DLD1 (cell line): ENCODE data around the gene ONECUT3.

ENCODE experiments used
- in situ Hi-C: cut with HindIII; loops from 2 replicates; pipeline ENCODE4 v1.10.0; 2017; ENCODE audit warnings: low sequenced_read_pairs

Gene ONECUT3

DNA sequence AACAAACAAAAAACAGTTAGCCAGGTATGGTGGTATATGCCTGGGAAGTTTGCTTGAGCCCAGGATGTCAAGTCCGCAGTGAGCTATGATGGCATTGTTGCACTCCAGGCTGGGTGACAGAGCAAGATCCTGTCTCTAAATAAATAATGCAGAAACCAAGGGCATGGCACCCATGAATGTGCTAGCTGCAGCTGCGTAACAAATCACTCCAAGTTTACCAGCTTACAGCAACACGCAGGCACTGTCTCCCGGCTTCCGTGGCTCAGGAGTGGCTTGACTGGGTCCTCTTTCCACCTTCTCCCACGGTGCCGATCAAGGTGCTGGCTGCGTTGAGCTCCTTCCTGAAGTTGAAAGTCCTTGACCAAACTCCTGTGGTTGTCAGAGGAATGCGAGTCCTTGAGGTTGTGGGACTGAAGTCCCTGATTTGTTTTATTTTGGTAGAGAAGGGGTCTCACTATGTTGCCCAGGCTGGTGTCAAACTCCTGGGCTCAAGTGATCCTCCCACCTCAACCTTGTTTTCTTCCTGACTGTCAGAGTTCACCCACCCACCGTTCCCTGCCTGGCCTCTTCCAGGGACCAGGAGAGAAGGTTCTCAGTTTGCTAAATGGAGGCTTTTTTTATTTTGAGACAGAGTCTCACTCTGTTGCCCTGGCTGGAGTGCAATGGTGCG is 13.2 kb upstream of the ONECUT3 start:
- in situ Hi-C loops = no loop called here

- in situ Hi-C loops = no loop called here
These were observed 10.2 kb upstream of the ONECUT3 start for GRCh38 chr19:1742989-1743696.

DNA sequence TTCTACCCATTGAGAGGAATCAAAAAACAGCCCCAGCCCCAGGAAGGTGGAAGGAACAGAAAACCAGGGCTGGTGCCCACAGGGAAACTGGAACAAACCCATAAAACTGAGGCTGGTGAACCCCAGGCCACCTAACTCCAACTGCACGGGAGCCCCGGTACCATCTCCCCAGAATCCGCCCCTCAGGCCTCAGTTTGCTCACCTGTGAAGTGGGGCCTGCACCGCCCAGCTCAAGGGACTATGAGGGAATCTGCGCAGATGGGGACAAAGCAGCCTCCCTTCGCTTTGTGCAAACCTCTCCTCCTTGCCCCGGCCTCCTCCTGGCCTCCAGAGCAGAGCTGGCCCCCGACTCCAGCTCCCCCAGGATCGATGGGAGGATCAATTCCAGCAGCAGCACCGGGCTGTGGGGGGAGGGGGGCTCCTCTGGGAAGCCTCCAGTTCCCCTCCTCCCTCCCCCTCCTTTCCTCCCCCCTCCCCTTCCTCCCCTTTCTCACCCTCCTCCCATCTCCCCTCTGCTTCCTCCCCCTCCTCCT is 9.1 kb upstream of the ONECUT3 start:
- in situ Hi-C loops = no loop called here

DNA sequence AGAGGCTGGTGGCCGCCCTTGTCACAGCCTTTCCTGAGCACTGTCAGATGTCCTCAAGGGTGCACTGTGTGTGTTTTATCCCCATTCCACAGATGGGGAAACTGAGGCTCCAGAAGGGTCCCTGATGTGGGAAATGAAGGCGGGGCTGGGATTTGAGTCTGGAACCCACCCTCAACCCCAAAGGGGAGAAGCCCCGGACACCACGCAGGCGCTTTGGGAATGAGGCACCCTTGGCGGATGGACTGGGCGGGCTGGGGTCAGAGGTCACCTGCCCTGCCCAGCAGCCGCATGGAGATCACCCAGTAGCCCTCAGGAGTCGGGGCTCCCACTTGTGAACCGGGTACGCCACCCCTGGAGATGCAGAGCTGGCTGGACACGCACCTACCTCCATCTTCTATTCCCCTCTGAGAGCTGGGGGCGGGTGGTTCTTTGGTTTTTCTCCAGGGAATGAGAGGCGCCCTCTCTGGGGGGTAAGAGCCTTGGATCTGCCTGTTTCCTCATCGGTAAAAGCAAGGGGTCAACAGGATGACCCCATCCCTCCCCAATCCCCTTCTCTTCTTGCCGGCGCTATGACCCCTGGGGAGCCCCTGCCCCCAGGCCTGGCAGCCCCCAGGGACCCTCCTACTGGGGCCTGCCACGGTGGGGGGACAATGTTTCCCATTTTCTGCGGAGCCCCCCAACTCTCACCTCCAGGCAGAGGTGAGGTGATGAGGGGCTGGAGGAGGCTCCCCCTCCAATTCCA is 8.3 kb upstream of the ONECUT3 start:
- in situ Hi-C loops = no loop called here

DNA sequence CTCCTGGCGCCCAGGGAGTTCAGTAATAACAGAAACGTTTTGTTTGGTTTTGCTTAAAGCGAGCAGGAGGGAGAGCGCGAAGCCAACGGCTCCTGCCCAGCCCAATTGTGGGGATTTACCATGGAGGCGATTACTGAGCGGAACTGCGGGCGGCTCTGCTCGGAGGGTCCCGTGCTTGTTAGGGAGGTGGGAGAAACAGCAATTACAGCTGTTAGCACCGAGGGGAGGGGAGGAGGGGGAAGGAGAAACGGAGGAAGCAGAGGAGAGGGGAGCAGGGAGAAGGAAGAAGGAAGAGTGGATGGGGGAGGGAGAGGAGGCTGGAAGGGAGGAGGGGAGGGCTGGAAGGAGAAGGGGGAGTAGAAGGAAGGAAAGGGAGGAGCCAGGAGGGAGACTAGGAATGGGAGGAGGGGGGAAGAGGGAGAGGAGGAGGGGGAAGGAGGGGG is 7.7 kb upstream of the ONECUT3 start:
- in situ Hi-C loops = no loop called here

DNA sequence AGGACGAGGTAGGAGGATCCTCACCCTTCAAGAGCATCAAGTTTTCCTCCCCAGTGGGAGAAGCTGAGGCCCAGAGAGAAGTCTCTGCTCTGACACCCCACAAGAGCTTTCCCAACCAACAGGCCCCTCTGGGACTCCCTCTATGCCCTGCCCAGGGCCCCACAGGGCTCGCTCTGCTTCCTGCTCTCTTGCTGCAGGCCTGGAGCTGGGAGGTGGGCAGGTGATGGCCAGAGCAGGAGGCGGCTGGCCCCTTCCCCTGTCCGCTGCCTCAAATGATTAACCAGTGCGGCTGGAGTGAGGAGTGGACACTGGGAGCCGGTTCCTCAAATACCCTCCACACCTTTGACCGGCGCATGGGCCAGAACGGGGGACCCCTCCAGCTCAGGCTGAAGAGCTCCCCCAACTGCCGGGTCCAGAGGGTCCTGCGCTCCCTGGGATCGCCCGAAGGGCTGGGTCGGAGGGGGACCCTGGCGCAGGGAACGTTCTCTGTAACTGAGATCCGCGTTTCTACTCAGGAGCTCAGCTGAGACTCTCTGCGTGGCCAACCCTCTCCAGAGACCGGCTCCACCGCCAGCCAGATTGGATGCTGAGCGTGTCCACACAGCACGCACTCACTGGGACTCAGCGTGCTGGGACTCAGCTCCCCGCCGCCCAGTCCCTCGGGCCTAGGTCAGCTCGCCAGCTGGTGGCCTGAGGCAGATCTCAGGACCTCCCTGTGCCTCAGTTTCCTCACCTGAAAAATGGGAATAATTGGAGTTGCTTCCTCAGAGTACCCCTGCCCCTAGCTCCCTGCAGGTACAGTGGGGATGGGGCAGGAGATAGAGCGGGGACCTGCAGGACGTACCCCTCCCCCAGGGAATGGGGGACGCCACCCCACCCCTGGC is 6.7 kb upstream of the ONECUT3 start:
- in situ Hi-C loops = no loop called here

DNA sequence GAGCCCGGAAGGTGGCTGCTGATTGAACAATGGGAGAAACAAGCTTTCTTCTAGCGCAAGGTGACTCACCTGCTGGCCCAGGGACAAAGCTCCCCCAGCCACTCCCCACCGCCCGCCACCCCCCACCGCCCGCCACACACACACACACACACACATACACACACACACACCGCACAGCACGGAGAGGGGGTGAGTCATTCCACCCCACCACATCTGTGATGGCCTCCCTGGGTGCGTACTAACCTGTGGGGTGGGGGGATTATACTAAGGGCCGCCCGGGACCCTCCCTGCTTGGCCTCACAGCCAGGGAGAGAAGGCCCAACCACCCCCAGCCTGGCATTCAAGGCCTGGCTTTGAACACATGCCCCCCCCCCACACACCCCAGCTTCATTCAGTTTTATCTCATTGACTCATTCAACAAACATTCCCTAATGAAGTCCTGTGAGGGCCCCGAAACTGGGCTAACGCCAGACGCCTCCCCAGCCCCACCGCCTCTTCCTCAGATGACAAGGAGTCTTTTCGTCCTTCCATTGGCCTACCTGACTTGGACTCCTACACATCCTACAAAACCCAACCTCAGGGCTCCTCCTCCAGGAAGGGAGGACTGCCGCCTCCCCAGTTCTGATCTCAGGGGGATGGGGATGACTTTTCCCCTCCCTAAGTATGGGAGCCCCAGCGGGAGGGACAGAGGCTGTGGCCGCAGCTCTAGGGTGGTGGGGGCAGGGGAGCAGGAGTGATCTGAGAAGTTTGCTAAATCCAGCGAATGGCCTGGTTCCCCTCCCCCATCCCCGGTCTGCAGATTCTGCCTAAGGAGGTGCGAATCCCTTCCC is 5.8 kb upstream of the ONECUT3 start:
- in situ Hi-C loops = no loop called here

DNA sequence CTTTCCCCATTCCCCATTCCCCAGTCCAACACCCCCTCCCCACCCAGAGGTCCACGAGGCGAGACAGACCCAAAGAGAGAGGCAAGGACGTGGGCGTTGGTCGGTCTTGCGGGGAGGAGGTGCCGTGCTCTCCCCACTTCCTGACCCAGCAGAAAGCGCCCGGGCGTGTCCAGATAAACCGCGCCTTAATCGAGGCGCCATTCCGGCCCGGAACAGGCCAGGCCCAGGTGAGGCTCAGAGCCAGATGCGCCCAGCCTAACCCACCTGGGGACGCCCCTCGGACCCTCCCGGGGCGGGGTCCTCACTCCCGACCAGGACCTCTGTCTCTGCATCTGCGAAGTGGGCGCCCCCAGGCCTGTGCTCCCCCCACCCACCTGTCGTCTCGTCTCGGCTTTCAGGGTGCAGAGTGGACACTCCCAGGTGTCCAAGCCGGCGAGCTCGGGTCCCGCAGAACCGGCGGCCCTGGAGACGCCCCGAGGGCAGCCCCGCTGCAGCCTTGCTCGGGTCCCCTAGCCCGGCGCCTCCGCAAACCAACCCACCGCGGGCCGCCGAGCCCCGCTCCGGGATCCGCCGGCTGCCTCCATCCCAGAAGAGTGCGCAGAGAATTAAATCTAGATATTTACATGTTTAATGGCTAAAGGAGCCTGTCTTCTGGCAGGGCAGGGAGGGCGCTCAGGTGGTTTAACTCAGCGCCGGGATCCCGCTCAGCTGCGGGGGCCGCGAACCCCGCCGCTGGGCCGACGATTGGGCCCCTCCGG is 5.0 kb upstream of the ONECUT3 start:
- in situ Hi-C loops = no loop called here

DNA sequence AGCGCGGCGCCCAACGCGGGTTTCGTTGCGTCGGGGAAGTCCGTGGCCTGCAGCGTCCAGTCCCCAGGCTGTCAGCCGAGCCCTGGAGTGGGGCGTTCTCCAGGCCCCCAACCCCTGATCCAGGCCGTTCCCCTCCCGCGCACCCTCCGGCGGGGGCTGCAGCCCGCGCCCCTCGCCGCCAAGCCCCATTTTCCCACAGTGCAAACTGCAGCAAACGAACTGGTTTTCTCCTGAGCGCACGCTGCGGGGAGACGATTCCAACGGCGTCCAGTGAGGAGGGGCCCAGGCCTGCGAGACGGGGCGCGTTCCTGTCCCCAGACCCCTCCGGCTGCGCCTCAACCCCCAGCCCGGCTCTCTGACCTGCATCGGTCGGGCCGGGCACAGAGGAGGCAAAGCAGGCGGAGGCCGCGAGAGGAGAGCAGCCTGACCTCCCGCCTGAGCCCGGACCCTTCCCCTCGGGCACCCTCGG is 4.4 kb upstream of the ONECUT3 start:
- in situ Hi-C loops = no loop called here

DNA sequence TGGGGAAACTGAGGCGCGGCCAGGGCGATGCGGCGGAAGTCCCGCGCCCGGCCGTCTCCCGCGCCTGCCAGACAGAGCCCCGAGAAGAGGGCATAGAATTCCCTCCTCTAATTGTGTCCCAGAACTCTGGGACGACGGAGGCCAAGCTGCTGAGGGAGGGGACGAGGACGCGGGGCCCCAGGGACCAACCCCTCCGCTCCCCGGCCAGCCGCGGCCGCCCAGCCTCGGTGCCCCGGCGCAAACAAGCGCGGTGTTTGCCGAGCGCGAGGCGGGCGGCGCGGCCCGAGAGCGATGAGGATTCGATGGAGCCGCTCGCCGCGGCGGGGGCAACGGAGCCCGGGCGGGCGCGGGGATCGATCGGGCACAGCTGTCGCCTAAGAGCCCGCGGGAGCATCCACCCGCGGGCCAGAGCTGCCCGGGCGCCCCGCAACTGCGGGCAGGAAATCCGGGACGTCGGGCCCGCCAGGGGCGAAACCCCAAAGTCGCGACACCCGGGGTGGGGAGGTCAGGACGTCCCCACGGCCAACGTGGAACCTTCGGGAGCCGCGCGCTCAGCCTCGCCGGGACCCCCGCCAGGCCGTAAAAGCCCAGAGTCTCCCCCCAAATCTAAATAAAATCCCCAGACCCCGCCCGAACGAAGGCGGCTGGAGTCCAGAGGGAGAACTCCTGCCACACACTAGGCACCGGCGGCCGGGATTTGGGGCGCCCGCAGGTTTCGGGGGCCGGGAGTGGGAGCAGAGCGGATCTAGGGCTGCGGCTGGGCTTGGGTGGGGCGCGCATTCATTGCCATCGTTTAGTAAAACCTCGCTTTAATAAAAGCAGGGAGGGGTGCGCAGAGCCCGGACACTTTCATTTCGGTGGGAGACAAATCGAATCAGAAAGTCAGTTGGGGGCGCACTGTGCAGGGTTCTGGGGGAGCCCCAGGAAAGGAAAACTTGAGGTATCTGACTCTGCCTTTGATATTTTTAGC is 3.6 kb upstream of the ONECUT3 start:
- in situ Hi-C loops = no loop called here

GRCh38 chr19:1750343-1751021 is 2.8 kb upstream of the ONECUT3 start:
- in situ Hi-C loops = no loop called here

DNA sequence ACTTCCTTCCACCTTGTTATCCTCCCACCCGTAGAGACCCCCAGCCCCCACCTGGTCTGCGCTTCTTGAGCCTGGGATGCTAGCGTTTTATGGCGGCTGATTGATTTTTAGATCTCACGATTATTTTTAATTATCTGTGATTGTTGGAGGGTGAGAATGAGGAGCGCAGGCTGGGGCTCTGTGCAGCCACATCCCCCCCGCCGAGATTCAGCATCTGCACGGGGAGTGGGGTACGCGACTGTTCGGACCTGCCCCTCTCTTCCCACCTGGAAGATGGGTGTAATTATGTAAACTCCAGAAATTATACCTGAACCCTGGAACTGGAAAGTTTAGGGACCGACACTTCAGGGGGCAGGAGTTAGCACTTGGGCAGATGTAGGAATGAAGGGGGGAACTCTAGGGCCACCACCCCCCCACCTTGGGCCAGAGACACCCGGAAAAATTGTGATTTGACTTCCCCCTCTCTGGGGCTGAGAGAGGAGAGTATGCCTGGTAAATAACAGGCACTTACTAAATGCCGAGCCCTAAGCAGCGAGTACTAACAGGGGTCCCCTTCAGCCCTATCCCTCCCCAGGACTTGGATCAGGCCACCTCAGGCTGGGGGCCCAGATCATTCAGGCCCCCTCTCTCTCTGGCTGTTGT is 1.8 kb upstream of the ONECUT3 start:
- in situ Hi-C loops = no loop called here

DNA sequence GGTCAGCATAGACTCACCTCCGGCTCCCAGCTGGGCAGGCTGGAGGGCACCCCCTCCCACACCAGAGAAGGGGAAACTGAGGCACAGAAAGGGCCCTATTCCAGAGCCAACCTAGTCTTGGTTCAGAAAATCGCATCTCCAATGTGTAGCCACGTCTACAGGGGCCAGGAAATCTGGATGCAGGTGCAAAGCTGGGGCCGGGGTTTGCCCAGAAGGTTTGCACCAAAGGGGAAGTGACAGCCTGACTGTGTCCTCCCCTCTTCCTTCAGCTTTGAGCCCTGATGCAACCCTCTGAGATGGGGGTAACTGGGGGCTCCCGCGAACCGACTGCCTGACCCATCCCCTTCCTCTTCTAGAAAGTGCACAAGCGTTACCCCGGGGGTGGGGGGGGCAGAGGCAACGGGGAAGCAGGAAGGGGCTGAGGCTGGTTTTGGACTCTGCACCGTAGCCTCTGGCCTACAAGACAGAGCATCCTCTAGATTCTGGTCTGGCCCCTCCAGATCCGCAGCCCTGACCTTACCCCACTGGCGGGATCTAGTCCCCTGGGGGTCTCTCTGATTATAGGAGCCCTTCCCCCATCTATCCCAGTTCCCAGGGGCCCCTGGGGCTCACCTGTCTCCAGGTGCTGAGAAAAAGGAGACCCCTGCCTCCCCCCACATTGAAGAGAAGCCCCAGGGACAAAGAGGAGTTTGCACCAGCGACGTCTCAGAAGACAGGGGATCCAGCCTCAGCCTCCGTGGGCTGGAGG is 1.1 kb upstream of the ONECUT3 start:
- in situ Hi-C loops = no loop called here

GRCh38 chr19:1754018-1754635 is 821 bp downstream of the ONECUT3 start:
- in situ Hi-C loops = no loop called here

GRCh38 chr19:1754636-1755466 is 1.5 kb downstream of the ONECUT3 start:
- in situ Hi-C loops = no loop called here
